Neutrophil (primary cell): ENCODE data around the gene RNF19B.
A peak's percentile ranks its signal among the peaks of the same experiment; 100 is the strongest.

ENCODE experiments used
- H3K27ac ChIP-seq: fragments of 200-600 bp; sonication (generic); 2 replicates; pipeline ENCODE4 v1.5.1; 2016; ENCODE audit warnings: mild to moderate bottlenecking, moderate library complexity
- H3K27me3 ChIP-seq: fragments of 200-600 bp; sonication (generic); 2 replicates; pipeline ENCODE4 v1.6.0; 2016; ENCODE audit warnings: mild to moderate bottlenecking
- H3K36me3 ChIP-seq: fragments of 200-600 bp; sonication (generic); 2 replicates; pipeline ENCODE4 v1.5.1; 2017
- H3K4me1 ChIP-seq, 2 experiments: fragments of 200-600 bp in 1 of 2; sonication (generic) in 1 of 2; 1 replicate in 1 of 2; 2 replicates in 1 of 2; pipeline versions ENCODE4 v1.5.1 to v1.6.1; 2013 to 2016; ENCODE audit warnings: low read depth in 1 of 2, low read length in 1 of 2, mild to moderate bottlenecking in 1 of 2, moderate library complexity in 1 of 2; ENCODE audit not compliant: control insufficient read depth in 1 of 2, insufficient read depth in 1 of 2
- H3K4me3 ChIP-seq, 2 experiments: fragments of 200-600 bp in 1 of 2; sonication (generic) in 1 of 2; 1 replicate in 1 of 2; 2 replicates in 1 of 2; pipeline ENCODE4 v1.5.1; 2013 to 2016; ENCODE audit warnings: low read depth in 1 of 2, low read length in 1 of 2, mild to moderate bottlenecking in 1 of 2, moderate library complexity in 1 of 2
- H3K9me3 ChIP-seq: fragments of 200-600 bp; sonication (generic); 2 replicates; pipeline ENCODE4 v1.5.1; 2016
- CTCF ChIP-seq: fragments of 200-600 bp; sonication (generic); IDR thresholded peaks from 2 replicates; pipeline ENCODE4 v1.5.1; 2016; ENCODE audit warnings: antibody characterized with exemption

The RNF19B gene

GRCh38 chr1:32964461-32965250, at the start of gene RNF19B:
Gene RNF19B (minus strand): TSS chr1:32964809. CDS start chr1:32964685, 124 bp downstream.
- H3K36me3 ChIP-seq: no peaks in the 10 kb centered on the region
- peak within 1 kb of the TSS; percentile 98 for H3K27ac ChIP-seq
- H3K4me1 ChIP-seq: peaks cover 39 to 47% of the 10 kb centered on the region in 2 experiments
- no peaks in the 10 kb centered on the region for H3K27me3 ChIP-seq
- peak; percentile 81 for TF ChIP-seq CTCF
- H3K9me3 ChIP-seq: no peaks in the 10 kb centered on the region
- peak within 1 kb of the TSS; percentile 90 to 99 for H3K4me3 ChIP-seq

GRCh38 chr1:33013791-33014190, 49.2 kb upstream of the RNF19B start:
- no peak overlapping the region for H3K4me3 ChIP-seq
- H3K4me1 ChIP-seq: peaks cover 21 to 37% of the 10 kb centered on the region in 2 experiments
- peak overlapping the region; percentile 65 for H3K27ac ChIP-seq
- no peak for TF ChIP-seq CTCF
- H3K27me3 ChIP-seq: no peaks in the 10 kb centered on the region
- H3K9me3 ChIP-seq: no peaks in the 10 kb centered on the region
- H3K36me3 ChIP-seq: peaks cover 29% of the 10 kb centered on the region

GRCh38 chr1:33012165-33012564, 47.6 kb upstream of the RNF19B start:
- peaks cover 24% of the 10 kb centered on the region for H3K36me3 ChIP-seq
- H3K4me3 ChIP-seq: no peak overlapping the region
- no peaks in the 10 kb centered on the region for H3K27me3 ChIP-seq
- H3K27ac ChIP-seq: peak overlapping the region; percentile 91
- no peak for TF ChIP-seq CTCF
- no peaks in the 10 kb centered on the region for H3K9me3 ChIP-seq
- peaks cover 37 to 53% of the 10 kb centered on the region in 2 experiments for H3K4me1 ChIP-seq

- Histone ChIP-seq H3K36me3 (peaks cover 24% of the 10 kb centered on the region), H3K27me3 (no peaks in the 10 kb centered on the region), H3K9me3 (no peaks in the 10 kb centered on the region), H3K4me1 (peaks cover 47 to 64% of the 10 kb centered on the region in 2 experiments), H3K4me3 (no peak overlapping the region), H3K27ac (peak overlapping the region; percentile 91)
- TF ChIP-seq CTCF: no peak
These were observed 46.5 kb upstream of the RNF19B start for GRCh38 chr1:33010932-33011731.

- Histone ChIP-seq H3K4me3 (peak overlapping the region in 1 of 2 experiments; percentile 31), H3K9me3 (no peaks in the 10 kb centered on the region), H3K27me3 (no peaks in the 10 kb centered on the region), H3K27ac (peak overlapping the region; percentile 91), H3K36me3 (peaks cover 24% of the 10 kb centered on the region), H3K4me1 (peaks cover 53 to 64% of the 10 kb centered on the region in 2 experiments)
- TF ChIP-seq CTCF: no peak
These were observed 45.0 kb upstream of the RNF19B start for GRCh38 chr1:33009561-33009960.
